Caco-2 (cell line): ENCODE data around the gene MEGF6. TPM values are rescaled to one million over a fixed set of nuclear protein-coding genes. Genes with fewer than 3 reads are reported as not detected.

Source experiments
- BruUV-seq: library from RNA; stranded (reverse); fragments of 400-500 nt; replicated peaks from 2 replicates; lab custom pipeline; 2021; lab: Mats Ljungman, UMichigan
- CTCF ChIA-PET: fragments of 300-600 bp; sonication (Branson Sonifier 250); formaldehyde crosslinking; loops from one replicate; lab custom pipeline; 2022; ENCODE audit warnings: antibody characterized with exemption; lab: Charles Lee
- POLR2A ChIA-PET: fragments of 300-600 bp; sonication (Branson Sonifier 250); formaldehyde crosslinking; loops from one replicate; lab custom pipeline; 2022; ENCODE audit warnings: antibody characterized with exemption; lab: Charles Lee
- DNase-seq, 2 experiments: peaks; one replicate each; pipeline versions ENCODE4 v3.0.0 to v3.0.0-alpha.2; 2020 to 2022
- H3K27me3 ChIP-seq: replicated peaks from 2 replicates; pipeline ENCODE4 v1.6.0; 2011; ENCODE audit warnings: low read length; ENCODE audit not compliant: control insufficient read depth, insufficient read depth
- H3K36me3 ChIP-seq: 2 replicates; pipeline ENCODE4 v1.5.1; 2011; ENCODE audit warnings: low read length; ENCODE audit not compliant: control insufficient read depth, insufficient read depth
- H3K4me1 ChIP-seq: fragments of 250-450 bp; sonication (Bioruptor Pico); 2 replicates; pipeline ENCODE4 v1.5.1; 2020; ENCODE audit warnings: mild to moderate bottlenecking
- H3K4me3 ChIP-seq: 2 replicates; pipeline ENCODE4 v1.5.1; 2011; ENCODE audit warnings: low read depth, mild to moderate bottlenecking, control low read depth, low read length
- H3K9me3 ChIP-seq: fragments of 250-450 bp; sonication (Bioruptor Pico); 2 replicates; pipeline ENCODE4 v1.5.1; 2020; ENCODE audit warnings: mild to moderate bottlenecking, moderate library complexity
- H3K27ac Mint-ChIP-seq: one replicate; pipeline ENCODE4 v1.8.0; 2022; ENCODE audit warnings: mixed read lengths; ENCODE audit not compliant: unreplicated experiment
- H3K27me3 Mint-ChIP-seq: one replicate; pipeline ENCODE4 v1.8.0; 2022; ENCODE audit warnings: mixed read lengths; ENCODE audit not compliant: insufficient read depth, unreplicated experiment
- H3K36me3 Mint-ChIP-seq: one replicate; pipeline ENCODE4 v1.8.0; 2022; ENCODE audit warnings: mild to moderate bottlenecking, mixed read lengths; ENCODE audit not compliant: insufficient read depth, unreplicated experiment
- H3K4me1 Mint-ChIP-seq: one replicate; pipeline ENCODE4 v1.8.0; 2022; ENCODE audit warnings: low read depth, mixed read lengths; ENCODE audit not compliant: unreplicated experiment
- H3K4me3 Mint-ChIP-seq: one replicate; pipeline ENCODE4 v1.8.0; 2022; ENCODE audit warnings: mild to moderate bottlenecking, moderate library complexity, mixed read lengths; ENCODE audit not compliant: unreplicated experiment
- H3K9me3 Mint-ChIP-seq: one replicate; pipeline ENCODE4 v1.8.0; 2022; ENCODE audit warnings: mixed read lengths; ENCODE audit not compliant: unreplicated experiment
- CTCF ChIP-seq, 2 experiments: fragments of 200-600 bp in 1 of 2; IDR thresholded peaks; 1 replicate in 1 of 2; 2 replicates in 1 of 2; pipeline versions ENCODE4 v1.5.1 to v1.8.0; 2011 to 2022; ENCODE audit warnings: antibody characterized with exemption in 1 of 2, control low read depth in 1 of 2, inconsistent platforms in 1 of 2, low read depth in 1 of 2, low read length in 1 of 2, mild to moderate bottlenecking in 1 of 2, moderate library complexity in 1 of 2; ENCODE audit not compliant: insufficient read depth in 1 of 2, severe bottlenecking in 1 of 2, unreplicated experiment in 1 of 2
- intact Hi-C: fragments of 100-400 bp; cut with micrococcal nuclease; formaldehyde crosslinking; loops from one replicate; pipeline ENCODE4 v1.10.0; 2022; ENCODE audit not compliant: unreplicated experiment
- total RNA-seq: library from RNA; stranded (reverse); gene quantifications from 2 replicates; pipeline ENCODE4 v1.2.3, GENCODE V29; 2022

MEGF6 gene
- total RNA-seq, 1 experiment from 2014 or later: 13.3 TPM

GRCh38 chr1:3636531-3636930, 25.2 kb upstream of the MEGF6 start:
- Mint-ChIP-seq H3K9me3 (no peaks in the 10 kb centered on the region), H3K36me3 (peaks cover 6% of the 10 kb centered on the region), H3K27ac (no peak overlapping the region), H3K4me3 (no peak overlapping the region), H3K27me3 (no peaks in the 10 kb centered on the region), H3K4me1 (no peaks in the 10 kb centered on the region)
- ChIA-PET CTCF (no interaction called here), POLR2A (no interaction called here)
- DNase-seq: no peak
- H3K36me3 ChIP-seq: no peaks in the 10 kb centered on the region
- no peak for TF ChIP-seq CTCF (IDR thresholded peaks at IDR 0.05; ENCODE audit: insufficient read depth in 1 of 2, low read depth in 1 of 2, low read length in 1 of 2, severe bottlenecking in 1 of 2, unreplicated experiment in 1 of 2)
- intact Hi-C loops: no loop called here
- H3K27me3 ChIP-seq: no peaks in the 10 kb centered on the region
- no peaks in the 10 kb centered on the region for H3K4me1 ChIP-seq
- H3K9me3 ChIP-seq: no peaks in the 10 kb centered on the region
- no TSS peak for BruUV-seq
- no peak overlapping the region for H3K4me3 ChIP-seq

GRCh38 chr1:3636080-3636479, 24.8 kb upstream of the MEGF6 start:
- H3K4me3 ChIP-seq: no peak overlapping the region
- H3K4me1 ChIP-seq: no peaks in the 10 kb centered on the region
- Mint-ChIP-seq H3K27me3 (no peaks in the 10 kb centered on the region), H3K27ac (no peak overlapping the region), H3K4me1 (no peaks in the 10 kb centered on the region), H3K36me3 (peaks cover 6% of the 10 kb centered on the region), H3K9me3 (no peaks in the 10 kb centered on the region), H3K4me3 (no peak overlapping the region)
- no TSS peak for BruUV-seq
- no peaks in the 10 kb centered on the region for H3K9me3 ChIP-seq
- CTCF ChIA-PET: no interaction called here
- H3K36me3 ChIP-seq: no peaks in the 10 kb centered on the region
- no peak for DNase-seq
- intact Hi-C loops: no loop called here
- TF ChIP-seq CTCF (IDR thresholded peaks at IDR 0.05; ENCODE audit: insufficient read depth in 1 of 2, low read depth in 1 of 2, low read length in 1 of 2, severe bottlenecking in 1 of 2, unreplicated experiment in 1 of 2): no peak
- POLR2A ChIA-PET: no interaction called here
- H3K27me3 ChIP-seq: no peaks in the 10 kb centered on the region

GRCh38 chr1:3634059-3634800, 22.9 kb upstream of the MEGF6 start:
- intact Hi-C loops: no loop called here
- H3K4me1 Mint-ChIP-seq: no peaks in the 10 kb centered on the region
- Histone ChIP-seq H3K4me1 (no peaks in the 10 kb centered on the region), H3K36me3 (no peaks in the 10 kb centered on the region; the same call in 1 of the 2 replicates), H3K4me3 (no peak overlapping the region), H3K27me3 (no peaks in the 10 kb centered on the region), H3K9me3 (no peaks in the 10 kb centered on the region)
- ChIA-PET CTCF (no interaction called here), POLR2A (no interaction called here)
- DNase-seq: no peak
- no TSS peak for BruUV-seq
- H3K9me3 Mint-ChIP-seq: no peaks in the 10 kb centered on the region
- H3K27ac Mint-ChIP-seq: no peak overlapping the region
- no peaks in the 10 kb centered on the region for H3K27me3 Mint-ChIP-seq
- peaks cover 6% of the 10 kb centered on the region for H3K36me3 Mint-ChIP-seq
- H3K4me3 Mint-ChIP-seq: no peak overlapping the region
- no peak for TF ChIP-seq CTCF (IDR thresholded peaks at IDR 0.05; ENCODE audit: insufficient read depth in 1 of 2, low read depth in 1 of 2, low read length in 1 of 2, severe bottlenecking in 1 of 2, unreplicated experiment in 1 of 2)
